ENCODE results near the gene TLCD4. TPM values are rescaled to one million over a fixed set of nuclear protein-coding genes. Genes with fewer than 3 reads are reported as not detected.

Gene TLCD4
- total and polyA plus RNA-seq, 2 of the 13 experiments (the other 11 are each of a cell fraction or from before 2014, with no cell fraction given) = 4.7 to 14.5 TPM

- 0 out of 2 replicates have a peak, but pooled peaks have one; percentile 51 for TF ChIP-seq CBFB (CRISPR knock-in tag; IDR thresholded peaks at IDR 0.05)
- TF ChIP-seq ZZZ3 (CRISPR knock-in tag; IDR thresholded peaks at IDR 0.05; ENCODE audit: borderline replicate concordance) = peak; percentile 22; the same call in 1 of the 2 replicates
- no peak for TF ChIP-seq SNAPC2 (CRISPR knock-in tag; IDR thresholded peaks at IDR 0.05)
- no peak for TF ChIP-seq E2F1 (CRISPR knock-in tag; IDR thresholded peaks at IDR 0.05)
- TF ChIP-seq SRSF4 (IDR thresholded peaks at IDR 0.05; ENCODE audit: low read depth, low read length, poor library complexity, severe bottlenecking) = no peak
- peak; percentile 83 for TF ChIP-seq POLR2G (IDR thresholded peaks at IDR 0.05; ENCODE audit: low read depth, low read length)
- no peak for TF ChIP-seq FOXJ3 (CRISPR knock-in tag; IDR thresholded peaks at IDR 0.05; ENCODE audit: borderline replicate concordance)
- TF ChIP-seq ZNF75D (CRISPR knock-in tag; IDR thresholded peaks at IDR 0.05; ENCODE audit: borderline replicate concordance) = no peak
- TF ChIP-seq ARID4A (CRISPR knock-in tag; IDR thresholded peaks at IDR 0.05; ENCODE audit: borderline replicate concordance) = peak; percentile 90
- 0 out of 2 replicates have a peak, but pooled peaks have one; percentile 76 for TF ChIP-seq ZSCAN29 (CRISPR knock-in tag; conservative IDR thresholded peaks at IDR 0.05)
- TF ChIP-seq MXD3 (CRISPR knock-in tag; IDR thresholded peaks at IDR 0.05) = no peak
- 0 out of 2 replicates have a peak, but pooled peaks have one; percentile 48 for TF ChIP-seq DMTF1 (CRISPR knock-in tag; IDR thresholded peaks at IDR 0.05)
- TF ChIP-seq PRMT3 (CRISPR knock-in tag; IDR thresholded peaks at IDR 0.05; ENCODE audit: borderline replicate concordance, low read depth) = no peak
- peak; percentile 67 to 82; a peak in 3 of 4 replicates for TF ChIP-seq HMGXB4 (CRISPR knock-in tag; IDR thresholded peaks at IDR 0.05; ENCODE audit: borderline replicate concordance in 1 of 2, low read depth in 1 of 2)
- no peak; the same call in 1 of the 2 replicates for TF ChIP-seq MEF2D (CRISPR knock-in tag; IDR thresholded peaks at IDR 0.05)
These were observed 44.4 kb upstream of the TLCD4 start, which contains the start of gene ALG14 (continued) for GRCh38 chr1:95072532-95073419.
